ENCODE data around the gene PSMD12.

- TF ChIP-seq MEF2A (IDR thresholded peaks at IDR 0.05; ENCODE audit: borderline replicate concordance, low read depth) (no peak), FOXM1 (IDR thresholded peaks at IDR 0.05; ENCODE audit: low read depth) (no peak), EZH2phosphoT487 (IDR thresholded peaks at IDR 0.05; ENCODE audit: borderline replicate concordance, low read depth) (no peak), RAD21 (IDR thresholded peaks at IDR 0.05; ENCODE audit: low read length) (no peak), GABPA (IDR thresholded peaks at IDR 0.05; ENCODE audit: low read depth) (no peak), EP300 (IDR thresholded peaks at IDR 0.05; ENCODE audit: borderline replicate concordance in 1 of 2, low read depth in 1 of 2, low read length in 1 of 2) (no peak), ZBTB33 (IDR thresholded peaks at IDR 0.05; ENCODE audit: borderline replicate concordance, low read depth) (no peak), RFX5 (IDR thresholded peaks at IDR 0.05; ENCODE audit: low read length) (no peak)
- TF ChIP-seq, protein P1, sequence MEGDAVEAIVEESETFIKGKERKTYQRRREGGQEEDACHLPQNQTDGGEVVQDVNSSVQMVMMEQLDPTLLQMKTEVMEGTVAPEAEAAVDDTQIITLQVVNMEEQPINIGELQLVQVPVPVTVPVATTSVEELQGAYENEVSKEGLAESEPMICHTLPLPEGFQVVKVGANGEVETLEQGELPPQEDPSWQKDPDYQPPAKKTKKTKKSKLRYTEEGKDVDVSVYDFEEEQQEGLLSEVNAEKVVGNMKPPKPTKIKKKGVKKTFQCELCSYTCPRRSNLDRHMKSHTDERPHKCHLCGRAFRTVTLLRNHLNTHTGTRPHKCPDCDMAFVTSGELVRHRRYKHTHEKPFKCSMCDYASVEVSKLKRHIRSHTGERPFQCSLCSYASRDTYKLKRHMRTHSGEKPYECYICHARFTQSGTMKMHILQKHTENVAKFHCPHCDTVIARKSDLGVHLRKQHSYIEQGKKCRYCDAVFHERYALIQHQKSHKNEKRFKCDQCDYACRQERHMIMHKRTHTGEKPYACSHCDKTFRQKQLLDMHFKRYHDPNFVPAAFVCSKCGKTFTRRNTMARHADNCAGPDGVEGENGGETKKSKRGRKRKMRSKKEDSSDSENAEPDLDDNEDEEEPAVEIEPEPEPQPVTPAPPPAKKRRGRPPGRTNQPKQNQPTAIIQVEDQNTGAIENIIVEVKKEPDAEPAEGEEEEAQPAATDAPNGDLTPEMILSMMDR (IDR thresholded peaks at IDR 0.05) = no peak
- TF ChIP-seq, protein P2, sequence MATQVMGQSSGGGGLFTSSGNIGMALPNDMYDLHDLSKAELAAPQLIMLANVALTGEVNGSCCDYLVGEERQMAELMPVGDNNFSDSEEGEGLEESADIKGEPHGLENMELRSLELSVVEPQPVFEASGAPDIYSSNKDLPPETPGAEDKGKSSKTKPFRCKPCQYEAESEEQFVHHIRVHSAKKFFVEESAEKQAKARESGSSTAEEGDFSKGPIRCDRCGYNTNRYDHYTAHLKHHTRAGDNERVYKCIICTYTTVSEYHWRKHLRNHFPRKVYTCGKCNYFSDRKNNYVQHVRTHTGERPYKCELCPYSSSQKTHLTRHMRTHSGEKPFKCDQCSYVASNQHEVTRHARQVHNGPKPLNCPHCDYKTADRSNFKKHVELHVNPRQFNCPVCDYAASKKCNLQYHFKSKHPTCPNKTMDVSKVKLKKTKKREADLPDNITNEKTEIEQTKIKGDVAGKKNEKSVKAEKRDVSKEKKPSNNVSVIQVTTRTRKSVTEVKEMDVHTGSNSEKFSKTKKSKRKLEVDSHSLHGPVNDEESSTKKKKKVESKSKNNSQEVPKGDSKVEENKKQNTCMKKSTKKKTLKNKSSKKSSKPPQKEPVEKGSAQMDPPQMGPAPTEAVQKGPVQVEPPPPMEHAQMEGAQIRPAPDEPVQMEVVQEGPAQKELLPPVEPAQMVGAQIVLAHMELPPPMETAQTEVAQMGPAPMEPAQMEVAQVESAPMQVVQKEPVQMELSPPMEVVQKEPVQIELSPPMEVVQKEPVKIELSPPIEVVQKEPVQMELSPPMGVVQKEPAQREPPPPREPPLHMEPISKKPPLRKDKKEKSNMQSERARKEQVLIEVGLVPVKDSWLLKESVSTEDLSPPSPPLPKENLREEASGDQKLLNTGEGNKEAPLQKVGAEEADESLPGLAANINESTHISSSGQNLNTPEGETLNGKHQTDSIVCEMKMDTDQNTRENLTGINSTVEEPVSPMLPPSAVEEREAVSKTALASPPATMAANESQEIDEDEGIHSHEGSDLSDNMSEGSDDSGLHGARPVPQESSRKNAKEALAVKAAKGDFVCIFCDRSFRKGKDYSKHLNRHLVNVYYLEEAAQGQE (IDR thresholded peaks at IDR 0.05; ENCODE audit: low read depth, low read length) = no peak
- TF ChIP-seq, protein P3, sequence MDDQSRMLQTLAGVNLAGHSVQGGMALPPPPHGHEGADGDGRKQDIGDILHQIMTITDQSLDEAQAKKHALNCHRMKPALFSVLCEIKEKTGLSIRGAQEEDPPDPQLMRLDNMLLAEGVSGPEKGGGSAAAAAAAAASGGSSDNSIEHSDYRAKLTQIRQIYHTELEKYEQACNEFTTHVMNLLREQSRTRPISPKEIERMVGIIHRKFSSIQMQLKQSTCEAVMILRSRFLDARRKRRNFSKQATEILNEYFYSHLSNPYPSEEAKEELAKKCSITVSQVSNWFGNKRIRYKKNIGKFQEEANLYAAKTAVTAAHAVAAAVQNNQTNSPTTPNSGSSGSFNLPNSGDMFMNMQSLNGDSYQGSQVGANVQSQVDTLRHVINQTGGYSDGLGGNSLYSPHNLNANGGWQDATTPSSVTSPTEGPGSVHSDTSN (IDR thresholded peaks at IDR 0.05) = no peak
Measured at GRCh38 chr17:67365738-67366192, 612 bp downstream of the PSMD12 start.

Data from SK-N-SH (cell line).